Activated naive CD4-positive, alpha-beta T cell treated with Interleukin-2 at 50 U/mL for 16 hours (primary cell): ENCODE measurements around the gene FAM222A.
"Not testable (repeated sequence)": the region's sequence is repeated elsewhere in the genome, so short reads cannot be mapped to it uniquely, and the experiment has no call there.

Experiments used
- DNase-seq: peaks from one replicate; pipeline ENCODE4 v3.0.0-alpha.2; 2020

FAM222A gene

GRCh38 chr12:109694629-109695028 is 19.0 kb upstream of the FAM222A start:
- DNase-seq, result not testable (repeated sequence)

- no peak for DNase-seq
These were observed 18.2 kb upstream of the FAM222A start for GRCh38 chr12:109695416-109695815.

- no peak for DNase-seq
These were observed 17.6 kb upstream of the FAM222A start for GRCh38 chr12:109695961-109696461.

GRCh38 chr12:109696485-109697269 is 16.9 kb upstream of the FAM222A start:
- DNase-seq, result no peak

- no peak for DNase-seq
These were observed 16.4 kb upstream of the FAM222A start for GRCh38 chr12:109697270-109697553.

GRCh38 chr12:109697877-109698468 is 15.7 kb upstream of the FAM222A start:
- DNase-seq, result no peak

GRCh38 chr12:109698820-109699219 is 14.8 kb upstream of the FAM222A start:
- DNase-seq, result no peak

- DNase-seq, result no peak
These were observed 12.6 kb upstream of the FAM222A start for GRCh38 chr12:109701064-109701463.

GRCh38 chr12:109702111-109702841 is 11.3 kb upstream of the FAM222A start:
- no peak for DNase-seq

GRCh38 chr12:109703684-109704083 is 9.9 kb upstream of the FAM222A start:
- no peak for DNase-seq

- no peak for DNase-seq
These were observed 9.1 kb upstream of the FAM222A start for GRCh38 chr12:109704371-109705098.

- DNase-seq, result no peak
These were observed 8.3 kb upstream of the FAM222A start for GRCh38 chr12:109705291-109705690.

GRCh38 chr12:109706398-109706746 is 7.3 kb upstream of the FAM222A start:
- no peak for DNase-seq

- DNase-seq, result no peak
These were observed 6.7 kb upstream of the FAM222A start for GRCh38 chr12:109706747-109707469.

GRCh38 chr12:109707470-109707821 is 6.2 kb upstream of the FAM222A start:
- DNase-seq, result no peak

- no peak for DNase-seq
These were observed 4.7 kb upstream of the FAM222A start for GRCh38 chr12:109708939-109709338.

- DNase-seq, result no peak
These were observed 4.1 kb upstream of the FAM222A start for GRCh38 chr12:109709401-109709991.

GRCh38 chr12:109710205-109710746 is 3.3 kb upstream of the FAM222A start:
- no peak for DNase-seq

GRCh38 chr12:109710747-109711595 is 2.7 kb upstream of the FAM222A start:
- DNase-seq, result no peak

- no peak for DNase-seq
These were observed 1.8 kb upstream of the FAM222A start for GRCh38 chr12:109711596-109712461.
